Naive B cell (primary cell): ENCODE data around the gene CD63. TPM values are rescaled to one million over a fixed set of nuclear protein-coding genes. Genes with fewer than 3 reads are reported as not detected.

Experiments
- ATAC-seq, 2 donors: fragments of 150-1000 bp; cut with Tn5 transposase; 2 replicates each; pipeline ENCODE4 v1.10.0; 2021; ENCODE audit warnings: low read depth in 2 of 2, mild to moderate bottlenecking in 2 of 2, moderate library complexity in 2 of 2
- DNase-seq: peaks from one replicate; pipeline ENCODE4 v3.0.0; 2022
- H3K27ac Mint-ChIP-seq, 6 donors: one replicate each; pipeline ENCODE4 v1.8.0; 2020 to 2022; ENCODE audit warnings: mild to moderate bottlenecking in 6 of 6, mixed read lengths in 6 of 6, moderate library complexity in 5 of 6, inconsistent platforms in 2 of 6
- H3K27me3 Mint-ChIP-seq, 3 donors: one replicate each; pipeline ENCODE4 v1.8.0; 2021 to 2022; ENCODE audit warnings: mixed read lengths in 3 of 3, mild to moderate bottlenecking in 1 of 3
- H3K36me3 Mint-ChIP-seq, 2 donors: one replicate each; pipeline ENCODE4 v1.8.0; 2020 to 2022; ENCODE audit warnings: mixed read lengths in 2 of 2, inconsistent platforms in 1 of 2, mild to moderate bottlenecking in 1 of 2
- H3K4me1 Mint-ChIP-seq, 3 donors: one replicate each; pipeline ENCODE4 v1.8.0; 2020 to 2022; ENCODE audit warnings: mixed read lengths in 3 of 3, inconsistent platforms in 1 of 3, mild to moderate bottlenecking in 1 of 3, moderate library complexity in 1 of 3
- H3K4me3 Mint-ChIP-seq, 8 donors: one replicate each; pipeline ENCODE4 v1.8.0; 2020 to 2022; ENCODE audit warnings: mild to moderate bottlenecking in 8 of 8, mixed read lengths in 8 of 8, moderate library complexity in 8 of 8, inconsistent platforms in 2 of 8
- H3K9me3 Mint-ChIP-seq, 7 donors: one replicate each; pipeline ENCODE4 v1.8.0; 2020 to 2022; ENCODE audit warnings: mixed read lengths in 7 of 7, mild to moderate bottlenecking in 5 of 7, inconsistent platforms in 2 of 7, moderate library complexity in 1 of 7
- polyA plus RNA-seq, 6 donors: library from polyadenylated mRNA; unstranded; fragments of 300-500 nt; fragmentation: Illumina TruSeq; gene quantifications; one replicate each; pipeline ENCODE4 v1.2.3, GENCODE V29; 2021; ENCODE audit warnings: low read depth in 6 of 6

Gene CD63
- polyA plus RNA-seq, 6 donors from 2014 or later, result 115 to 150 (median 142) TPM

GRCh38 chr12:55679691-55680090 lies 49.1 kb downstream of the CD63 start:
- H3K4me1 Mint-ChIP-seq, result peaks cover 34 to 40% (median 38%) of the 10 kb centered on the region in 3 donors

DNA sequence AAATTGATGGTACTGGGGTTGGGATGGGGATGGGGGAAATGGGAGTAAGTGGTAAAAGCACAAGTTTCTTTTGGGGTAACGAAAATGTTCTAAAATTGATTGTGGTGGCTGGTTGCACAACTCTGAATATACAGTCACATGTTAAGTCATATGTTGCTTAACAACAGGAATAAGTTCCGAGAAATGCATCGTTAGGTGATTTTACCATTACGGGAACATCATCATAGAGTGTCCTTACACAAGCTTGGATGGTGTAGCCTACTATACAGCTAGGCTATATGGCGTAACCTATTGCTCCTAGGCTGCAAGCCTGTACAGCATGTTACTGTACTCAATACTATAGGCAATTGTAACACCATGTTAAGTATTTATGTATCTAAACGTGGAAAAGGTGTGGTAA lies 52.1 kb downstream of the CD63 start:
- DNase-seq (no peak), ATAC-seq (no peak)
- peaks cover 0 to 9% (median 0%) of the 10 kb centered on the region in 7 donors for H3K9me3 Mint-ChIP-seq
- no peak overlapping the region for H3K27ac Mint-ChIP-seq
- peaks cover 0 to 8% of the 10 kb centered on the region in 2 donors for H3K36me3 Mint-ChIP-seq
- H3K4me1 Mint-ChIP-seq, result peaks cover 40 to 44% (median 43%) of the 10 kb centered on the region in 3 donors
- H3K4me3 Mint-ChIP-seq, result no peak overlapping the region
- H3K27me3 Mint-ChIP-seq, result no peaks in the 10 kb centered on the region

More at GRCh38 chr12:55679691-55680090, 49.1 kb downstream of the CD63 start:
- Mint-ChIP-seq H3K9me3 (no peaks in the 10 kb centered on the region), H3K4me3 (no peak overlapping the region), H3K27ac (peak overlapping the region in 1 of 6 donors; percentile 42), H3K27me3 (no peaks in the 10 kb centered on the region), H3K36me3 (peaks cover 0 to 3% of the 10 kb centered on the region in 2 donors)
- ATAC-seq, result no peak
- DNase-seq, result no peak

DNA sequence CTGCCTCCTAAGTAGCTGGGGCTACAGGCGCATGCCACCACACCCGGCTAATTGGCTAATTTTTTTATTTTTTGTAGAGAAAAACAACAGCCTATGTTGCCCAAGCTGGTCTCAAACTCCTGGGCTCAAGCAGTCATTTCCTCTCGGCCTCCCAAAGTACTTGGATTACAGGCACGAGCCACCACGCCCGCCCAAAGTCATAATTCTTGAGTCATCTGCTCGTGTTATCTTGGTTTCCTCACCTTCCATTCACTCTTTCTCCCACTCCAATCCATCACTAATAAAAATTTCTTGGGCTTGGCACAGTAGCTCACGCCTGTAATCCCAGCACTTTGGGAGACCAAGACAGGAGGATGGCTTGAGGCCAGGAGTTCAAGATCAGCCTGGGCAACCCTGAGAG lies 53.1 kb downstream of the CD63 start:
- peaks cover 0 to 9% (median 0%) of the 10 kb centered on the region in 7 donors for H3K9me3 Mint-ChIP-seq
- H3K36me3 Mint-ChIP-seq, result peaks cover 0 to 8% of the 10 kb centered on the region in 2 donors
- H3K4me1 Mint-ChIP-seq, result peaks cover 33 to 41% (median 36%) of the 10 kb centered on the region in 3 donors
- H3K27ac Mint-ChIP-seq, result no peak overlapping the region
- DNase-seq (no peak), ATAC-seq (no peak)
- H3K27me3 Mint-ChIP-seq, result no peaks in the 10 kb centered on the region
- peak overlapping the region in 3 of 8 donors; percentile 25 to 67 (median 66) for H3K4me3 Mint-ChIP-seq

Other genes starting within 250 kb of the CD63 start
- not detected for gene OR6C68, start 236.6 kb downstream of the CD63 start, polyA plus RNA-seq
- gene OR6C4, start 179.4 kb downstream of the CD63 start, polyA plus RNA-seq, result not detected
- not detected for gene OR2AP1, start 156.5 kb downstream of the CD63 start, polyA plus RNA-seq
- gene OR10P1, start 92.1 kb downstream of the CD63 start, polyA plus RNA-seq, result not detected
- gene ITGA7, start 21.1 kb downstream of the CD63 start, polyA plus RNA-seq, result under 1 TPM in 2 of 6 donors, not detected in 4; 0.14 to 0.36 TPM
- gene BLOC1S1, start 13.0 kb downstream of the CD63 start, polyA plus RNA-seq, result 100 to 1,000 TPM; 152 to 259 (median 180) TPM
- gene RDH5, start 8.6 kb downstream of the CD63 start, polyA plus RNA-seq, result 1 to 10 TPM in 3 of 6 donors, under 1 TPM in 2, not detected in 1; 0.61 to 3.1 (median 1.3) TPM
- gene GDF11, start 14.1 kb upstream of the CD63 start, polyA plus RNA-seq, result 1 to 10 TPM in 3 of 6 donors, under 1 TPM in 3; 0.40 to 1.4 (median 0.83) TPM
- gene SARNP, start 88.7 kb upstream of the CD63 start, polyA plus RNA-seq, result 100 to 1,000 TPM in 4 of 6 donors, 10 to 100 TPM in 2; 92.8 to 128 (median 106) TPM
- gene ORMDL2, start 89.0 kb upstream of the CD63 start, polyA plus RNA-seq, result 100 to 1,000 TPM in 3 of 6 donors, 10 to 100 TPM in 3; 73.9 to 114 (median 98.1) TPM
- gene DNAJC14, start 100.6 kb upstream of the CD63 start, polyA plus RNA-seq, result 10 to 100 TPM; 29.0 to 46.9 (median 37.4) TPM
- under 1 TPM in 1 of 6 donors, not detected in 5; 0.21 TPM for gene MMP19, start 113.9 kb upstream of the CD63 start, polyA plus RNA-seq
- gene PYM1, start 198.9 kb upstream of the CD63 start, polyA plus RNA-seq, result 10 to 100 TPM; 60.7 to 88.1 (median 76.5) TPM
- gene DGKA, start 202.2 kb upstream of the CD63 start, polyA plus RNA-seq, result 100 to 1,000 TPM in 1 of 6 donors, 10 to 100 TPM in 5; 64.0 to 119 (median 65.9) TPM
- under 1 TPM in 1 of 6 donors, not detected in 5; 0.38 TPM for gene PMEL, start 237.0 kb upstream of the CD63 start, polyA plus RNA-seq
- gene CDK2, start 237.8 kb upstream of the CD63 start, polyA plus RNA-seq, result 10 to 100 TPM in 5 of 6 donors, 1 to 10 TPM in 1; 10.0 to 18.6 (median 11.9) TPM
- gene RAB5B, start 245.1 kb upstream of the CD63 start, polyA plus RNA-seq, result 10 to 100 TPM; 58.4 to 77.7 (median 68.8) TPM